Iris pigment epithelial cell (primary cell): ENCODE measurements around the gene TALDO1.

Experiments used
- DNase-seq: peaks from one replicate; pipeline ENCODE4 v3.0.0-alpha.2; 2011; ENCODE audit warnings: low read depth

The TALDO1 gene

GRCh38 chr11:799641-800316, 52.5 kb downstream of the TALDO1 start:
- DNase-seq: no peak

- no peak for DNase-seq
These were observed 53.2 kb downstream of the TALDO1 start for GRCh38 chr11:800473-800872.

- DNase-seq: no peak
These were observed 54.0 kb downstream of the TALDO1 start for GRCh38 chr11:801097-801780.

GRCh38 chr11:802018-802617, 54.9 kb downstream of the TALDO1 start:
- DNase-seq: no peak

- no peak for DNase-seq
These were observed 55.6 kb downstream of the TALDO1 start for GRCh38 chr11:802693-803466.

GRCh38 chr11:803467-803742, 56.1 kb downstream of the TALDO1 start:
- DNase-seq: no peak

- DNase-seq: no peak
These were observed 56.7 kb downstream of the TALDO1 start for GRCh38 chr11:803770-804598.

GRCh38 chr11:804599-804964, 57.3 kb downstream of the TALDO1 start:
- no peak for DNase-seq

GRCh38 chr11:808427-809286, 61.4 kb downstream of the TALDO1 start:
- DNase-seq: no peak

- DNase-seq: peak; percentile 97
These were observed 62.2 kb downstream of the TALDO1 start, which contains the start of gene RPLP2 for GRCh38 chr11:809287-810039. Gene RPLP2, plus strand, starts transcription at chr11:809967. Its CDS starts 268 bp downstream, at chr11:810235.

- no peak for DNase-seq
These were observed 62.8 kb downstream of the TALDO1 start for GRCh38 chr11:810040-810567.

GRCh38 chr11:811446-812245, 64.4 kb downstream of the TALDO1 start:
- DNase-seq: no peak

- no peak for DNase-seq
These were observed 65.1 kb downstream of the TALDO1 start for GRCh38 chr11:812390-812789.

- no peak for DNase-seq
These were observed 65.8 kb downstream of the TALDO1 start for GRCh38 chr11:813072-813455.

GRCh38 chr11:813456-814096, 66.3 kb downstream of the TALDO1 start:
- no peak for DNase-seq
